ENCODE results near the gene ATP1A2. TPM values are rescaled to one million over a fixed set of nuclear protein-coding genes. Genes with fewer than 3 reads are reported as not detected.

ATP1A2 gene
- total and polyA plus RNA-seq, 2 of the 8 experiments (the other 6 are each of a cell fraction or from before 2014, with no cell fraction given) = 39.7 to 40.8 TPM

- no peak for FAIRE-seq
- CTCF ChIA-PET (ENCODE audit: partially characterized antibody) = interaction anchor here (1.0 to 1.6 kb wide), 2 partner anchors 41 to 44 kb away, joined by 3 to 5 read pairs; no protein-coding TSS in a partner anchor
- 69% methylated on average over 4 of the region's 4 CpGs; no CpG with 5 or more reads in 1 of the 2 experiments for WGBS, 2 experiments (ENCODE audit: extremely low coverage in 1 of 2, insufficient coverage in 1 of 2, insufficient read length in 1 of 2, insufficient replicate concordance in 2 of 2, low coverage in 1 of 2, low lambda C conversion rate in 2 of 2, missing lambda C conversion rate in 1 of 2)
- TF ChIP-seq KDM5A (IDR thresholded peaks at IDR 0.05; ENCODE audit: low read length) (no peak), ASH2L (IDR thresholded peaks at IDR 0.05; ENCODE audit: low read length) (no peak), CHD1 (IDR thresholded peaks at IDR 0.05; ENCODE audit: low read depth, low read length) (no peak), JUND (IDR thresholded peaks at IDR 0.05; ENCODE audit: low read length) (no peak), NANOG (IDR thresholded peaks at IDR 0.05; ENCODE audit: insufficient read depth, low read depth, low read length, poor library complexity, severe bottlenecking) (no peak), TCF12 (IDR thresholded peaks at IDR 0.05; ENCODE audit: low read depth, low read length) (no peak), KDM4A (IDR thresholded peaks at IDR 0.05; ENCODE audit: low read depth, low read length, severe bottlenecking) (no peak), GTF2F1 (IDR thresholded peaks at IDR 0.05; ENCODE audit: borderline replicate concordance, low read depth, low read length) (no peak), HDAC6 (IDR thresholded peaks at IDR 0.05; ENCODE audit: low read depth, low read length) (no peak), BCL11A (IDR thresholded peaks at IDR 0.05; ENCODE audit: low read depth in 2 of 2, low read length in 2 of 2) (no peak), POU5F1 (IDR thresholded peaks at IDR 0.05; ENCODE audit: low read depth, low read length) (no peak), SIRT6 (IDR thresholded peaks at IDR 0.05; ENCODE audit: low read length) (no peak), ZNF274 (IDR thresholded peaks at IDR 0.05; ENCODE audit: borderline replicate concordance, extremely low read depth, low read length) (no peak), TAF1 (IDR thresholded peaks at IDR 0.05; ENCODE audit: low read depth, low read length) (no peak)
Observed at GRCh38 chr1:160144921-160145320, 29.4 kb downstream of the ATP1A2 start.

More at GRCh38 chr1:160144921-160145320, 29.4 kb downstream of the ATP1A2 start:
- Histone ChIP-seq H4K91ac (replicated peaks; ENCODE audit: insufficient read length, low read length) (no peak overlapping the region), H3K9me3 (ENCODE audit: insufficient read depth in 2 of 2, low read depth in 1 of 2, low read length in 1 of 2) (no peaks in the 10 kb centered on the region), H2BK120ac (replicated peaks; ENCODE audit: low read depth, low read length) (no peak overlapping the region), H4K20me1 (replicated peaks in 1 of 2; ENCODE audit: control insufficient read depth in 1 of 2, insufficient read depth in 2 of 2, low read length in 2 of 2) (no peaks in the 10 kb centered on the region), H2AK5ac (ENCODE audit: low read depth, low read length) (no peak overlapping the region), H2BK5ac (ENCODE audit: low read depth, low read length) (no peak overlapping the region), H2BK12ac (ENCODE audit: low read depth, low read length) (no peak overlapping the region), H3K27ac (ENCODE audit: low read depth, low read length) (no peak overlapping the region), H2AFZ (ENCODE audit: low read length) (no peak overlapping the region), H3K4ac (replicated peaks; ENCODE audit: insufficient read length, low read depth, low read length) (no peak overlapping the region), H3K79me1 (ENCODE audit: low read depth, low read length) (no peaks in the 10 kb centered on the region), H3K23ac (ENCODE audit: insufficient read length) (no peak overlapping the region), H3K79me2 (ENCODE audit: control insufficient read depth in 1 of 2, insufficient read depth in 2 of 2, low read length in 2 of 2) (no peaks in the 10 kb centered on the region), H4K5ac (ENCODE audit: insufficient read length, low read depth, low read length) (no peak overlapping the region), H3K27me3 (replicated peaks in 1 of 4; ENCODE audit: control insufficient read depth in 3 of 4, extremely low read depth in 1 of 4, insufficient read depth in 3 of 4, low read length in 3 of 4) (no peaks in the 10 kb centered on the region), H3K56ac (replicated peaks; ENCODE audit: insufficient read length, low read depth, low read length) (no peak overlapping the region), H2BK20ac (ENCODE audit: low read length) (no peak overlapping the region), H3K9ac (replicated peaks in 1 of 4; ENCODE audit: extremely low read depth in 1 of 4, low read depth in 3 of 4, low read length in 3 of 4) (no peak overlapping the region), H4K8ac (ENCODE audit: extremely low read depth, insufficient read depth, low read length) (no peak overlapping the region), H3K4me2 (ENCODE audit: insufficient read depth in 1 of 2, low read depth in 2 of 2, low read length in 2 of 2) (no peak overlapping the region), H3K36me3 (ENCODE audit: control insufficient read depth in 2 of 4, insufficient read depth in 4 of 4, low read length in 3 of 4) (peaks cover 0 to 9% (median 5%) of the 10 kb centered on the region in 4 experiments; a peak in 3 of 8 replicates), H3K14ac (ENCODE audit: insufficient read length) (no peak overlapping the region), H3K18ac (ENCODE audit: extremely low read depth, low read length) (no peak overlapping the region), H3K4me1 (replicated peaks in 1 of 4; ENCODE audit: control insufficient read depth in 3 of 4, insufficient read depth in 4 of 4, low read length in 3 of 4) (0 out of 7 replicates have a peak, but pooled peaks cover 0 to 2% (median 0%) of the 10 kb centered on the region in 4 experiments), H3K4me3 (ENCODE audit: extremely low read depth in 1 of 4, insufficient read depth in 2 of 4, low read depth in 3 of 4, low read length in 4 of 4) (no peak overlapping the region), H3K23me2 (ENCODE audit: low read depth, low read length) (no peaks in the 10 kb centered on the region), H2BK15ac (ENCODE audit: low read length) (no peak overlapping the region)
- POLR2A ChIA-PET (ENCODE audit: partially characterized antibody) = no interaction called here
- DNase-seq (ENCODE audit: low read depth in 1 of 2, low spot score in 2 of 2) = no peak
